HG02938 (cell line): ENCODE measurements around the gene EGFR.

Source experiments
- ATAC-seq: cut with Tn5 transposase; IDR thresholded peaks from one replicate; pipeline ENCODE4 v1.9.1; 2021; ENCODE audit warnings: mild to moderate bottlenecking, moderate library complexity; ENCODE audit not compliant: unreplicated experiment

Gene EGFR

DNA sequence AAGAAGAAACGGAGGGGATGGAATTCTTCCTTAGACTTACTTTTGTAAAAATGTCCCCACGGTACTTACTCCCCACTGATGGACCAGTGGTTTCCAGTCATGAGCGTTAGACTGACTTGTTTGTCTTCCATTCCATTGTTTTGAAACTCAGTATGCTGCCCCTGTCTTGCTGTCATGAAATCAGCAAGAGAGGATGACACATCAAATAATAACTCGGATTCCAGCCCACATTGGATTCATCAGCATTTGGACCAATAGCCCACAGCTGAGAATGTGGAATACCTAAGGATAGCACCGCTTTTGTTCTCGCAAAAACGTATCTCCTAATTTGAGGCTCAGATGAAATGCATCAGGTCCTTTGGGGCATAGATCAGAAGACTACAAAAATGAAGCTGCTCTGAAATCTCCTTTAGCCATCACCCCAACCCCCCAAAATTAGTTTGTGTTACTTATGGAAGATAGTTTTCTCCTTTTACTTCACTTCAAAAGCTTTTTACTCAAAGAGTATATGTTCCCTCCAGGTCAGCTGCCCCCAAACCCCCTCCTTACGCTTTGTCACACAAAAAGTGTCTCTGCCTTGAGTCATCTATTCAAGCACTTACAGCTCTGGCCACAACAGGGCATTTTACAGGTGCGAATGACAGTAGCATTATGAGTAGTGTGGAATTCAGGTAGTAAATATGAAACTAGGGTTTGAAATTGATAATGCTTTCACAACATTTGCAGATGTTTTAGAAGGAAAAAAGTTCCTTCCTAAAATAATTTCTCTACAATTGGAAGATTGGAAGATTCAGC is 187.6 kb downstream of the EGFR start:
- peak; percentile 51 for ATAC-seq

DNA sequence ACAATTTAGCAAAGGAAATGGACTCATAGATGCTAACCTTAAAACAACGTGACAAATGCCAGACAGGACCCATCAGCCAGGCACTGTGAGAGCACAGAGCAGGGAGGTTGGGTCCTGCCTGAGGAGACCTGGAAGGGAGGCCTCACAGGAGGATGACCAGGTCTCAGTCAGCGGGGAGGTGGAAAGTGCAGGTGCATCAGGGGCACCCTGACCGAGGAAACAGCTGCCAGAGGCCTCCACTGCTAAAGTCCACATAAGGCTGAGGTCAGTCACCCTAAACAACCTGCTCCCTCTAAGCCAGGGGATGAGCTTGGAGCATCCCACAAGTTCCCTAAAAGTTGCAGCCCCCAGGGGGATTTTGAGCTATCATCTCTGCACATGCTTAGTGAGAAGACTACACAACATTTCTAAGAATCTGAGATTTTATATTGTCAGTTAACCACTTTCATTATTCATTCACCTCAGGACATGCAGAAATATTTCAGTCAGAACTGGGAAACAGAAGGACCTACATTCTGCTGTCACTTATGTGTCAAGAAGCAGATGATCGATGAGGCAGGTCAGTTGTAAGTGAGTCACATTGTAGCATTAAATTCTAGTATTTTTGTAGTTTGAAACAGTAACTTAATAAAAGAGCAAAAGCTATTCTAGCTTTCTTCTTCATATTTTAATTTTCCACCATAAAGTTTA is 188.8 kb downstream of the EGFR start:
- no peak for ATAC-seq

DNA sequence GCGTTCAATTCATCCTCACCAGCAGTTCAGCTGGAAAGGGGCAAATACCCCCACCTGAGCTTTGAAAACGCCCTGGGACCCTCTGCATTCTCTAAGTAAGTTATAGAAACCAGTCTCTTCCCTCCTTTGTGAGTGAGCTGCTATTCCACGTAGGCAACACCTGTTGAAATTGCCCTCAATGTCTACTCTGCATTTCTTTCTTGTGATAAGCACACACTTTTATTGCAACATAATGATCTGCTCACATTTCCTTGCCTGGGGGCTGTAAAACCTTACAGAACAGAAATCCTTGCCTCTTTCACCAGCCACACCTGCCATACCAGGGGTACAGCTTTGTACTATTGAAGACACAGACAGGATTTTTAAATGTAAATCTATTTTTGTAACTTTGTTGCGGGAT is 190.5 kb downstream of the EGFR start:
- ATAC-seq = no peak

DNA sequence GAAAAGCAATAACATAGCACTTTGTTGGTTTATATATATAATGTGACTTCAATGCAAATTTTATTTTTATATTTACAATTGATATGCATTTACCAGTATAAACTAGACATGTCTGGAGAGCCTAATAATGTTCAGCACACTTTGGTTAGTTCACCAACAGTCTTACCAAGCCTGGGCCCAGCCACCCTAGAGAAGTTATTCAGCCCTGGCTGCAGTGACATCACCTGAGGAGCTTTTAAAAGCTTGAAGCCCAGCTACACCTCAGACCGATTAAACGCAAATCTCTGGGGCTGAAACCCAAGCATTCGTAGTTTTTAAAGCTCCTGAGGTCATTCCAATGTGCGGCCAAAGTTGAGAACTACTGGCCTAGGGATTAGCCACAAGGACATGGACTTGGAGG is 191.4 kb downstream of the EGFR start:
- ATAC-seq = no peak

DNA sequence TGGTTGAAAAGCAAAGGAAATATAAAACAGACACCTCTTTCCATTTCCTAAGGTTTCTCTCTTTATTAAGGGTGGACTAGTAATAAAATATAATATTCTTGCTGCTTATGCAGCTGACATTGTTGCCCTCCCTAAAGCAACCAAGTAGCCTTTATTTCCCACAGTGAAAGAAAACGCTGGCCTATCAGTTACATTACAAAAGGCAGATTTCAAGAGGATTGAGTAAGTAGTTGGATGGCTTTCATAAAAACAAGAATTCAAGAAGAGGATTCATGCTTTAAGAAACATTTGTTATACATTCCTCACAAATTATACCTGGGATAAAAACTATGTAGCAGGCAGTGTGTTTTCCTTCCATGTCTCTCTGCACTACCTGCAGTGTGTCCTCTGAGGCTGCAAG is 191.9 kb downstream of the EGFR start:
- no peak for ATAC-seq

DNA sequence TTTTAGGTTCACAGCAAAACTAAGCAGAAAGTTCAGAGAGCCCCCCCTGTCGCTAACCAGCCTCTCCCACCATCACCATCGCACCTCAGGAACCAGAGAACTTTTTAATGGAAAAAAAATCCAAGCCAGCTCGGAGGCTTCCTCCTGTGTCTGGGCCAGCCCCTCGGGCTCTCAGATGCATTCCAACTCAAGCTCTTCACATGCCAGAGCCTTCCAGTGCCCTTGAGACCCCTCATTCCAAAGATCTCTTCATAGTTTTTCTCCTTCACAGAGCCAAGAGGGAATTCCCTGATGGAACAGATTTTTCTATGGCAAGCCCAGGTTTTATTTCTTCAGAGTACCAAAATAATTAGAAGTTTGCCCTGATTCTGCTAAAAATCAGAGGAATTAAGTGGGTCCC is 192.9 kb downstream of the EGFR start:
- no peak for ATAC-seq

DNA sequence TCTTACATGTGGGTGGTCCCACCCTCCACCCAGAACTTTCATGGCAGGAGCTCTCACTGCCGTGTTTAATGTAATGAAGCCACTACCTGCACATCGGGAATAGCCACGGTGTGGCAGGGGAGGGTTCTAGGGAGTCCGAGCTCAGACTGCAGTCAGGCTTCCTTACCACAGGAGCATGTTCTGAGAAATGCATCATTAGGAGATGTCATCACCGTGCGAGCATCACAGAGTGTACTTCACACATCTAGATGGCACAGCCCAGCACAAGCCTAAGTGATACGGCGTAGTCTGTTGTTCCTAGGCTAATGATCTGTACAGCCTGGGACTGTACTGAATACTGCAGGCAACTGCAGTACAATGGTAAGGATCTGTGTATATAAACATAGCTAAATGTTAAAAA is 193.4 kb downstream of the EGFR start:
- no peak for ATAC-seq

DNA sequence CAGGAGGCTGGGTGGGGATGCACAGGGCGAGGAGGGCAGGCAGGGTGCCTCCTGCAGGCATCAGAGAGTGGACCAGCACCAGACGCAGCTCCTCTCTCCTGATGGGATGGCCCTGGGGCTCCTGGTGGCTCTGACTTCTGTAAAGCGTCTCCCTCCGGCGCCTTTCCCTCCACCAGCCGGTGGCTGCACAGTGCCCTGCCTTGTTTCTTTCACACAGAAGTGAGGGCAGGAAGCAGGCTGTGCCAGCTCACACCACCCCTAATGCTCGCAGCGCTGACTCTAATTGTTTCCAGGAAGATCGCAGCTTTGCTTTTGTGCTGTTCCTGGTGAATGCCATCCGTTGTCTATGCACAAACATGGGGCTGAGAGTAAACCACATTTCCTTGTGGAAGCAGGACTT is 194.0 kb downstream of the EGFR start:
- ATAC-seq = no peak

DNA sequence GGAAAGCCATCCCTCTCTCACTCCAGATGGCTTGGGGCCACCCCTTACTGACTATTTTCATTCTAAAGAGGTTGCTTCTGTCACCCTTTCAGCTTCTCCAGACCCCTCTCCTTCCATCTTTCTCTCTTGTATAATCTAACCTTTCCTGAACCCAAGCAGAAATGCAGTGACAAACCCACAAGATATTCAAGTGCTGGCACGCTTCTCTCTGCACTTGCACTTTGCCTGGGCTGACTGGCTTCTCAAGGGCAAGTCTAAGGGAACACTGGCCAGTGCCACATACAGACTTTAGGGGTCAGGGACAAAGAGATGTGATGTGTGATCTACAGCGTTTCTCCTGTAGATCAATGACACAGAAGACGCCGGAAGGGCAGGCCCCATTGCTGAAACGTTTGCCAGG is 195.9 kb downstream of the EGFR start:
- no peak for ATAC-seq

DNA sequence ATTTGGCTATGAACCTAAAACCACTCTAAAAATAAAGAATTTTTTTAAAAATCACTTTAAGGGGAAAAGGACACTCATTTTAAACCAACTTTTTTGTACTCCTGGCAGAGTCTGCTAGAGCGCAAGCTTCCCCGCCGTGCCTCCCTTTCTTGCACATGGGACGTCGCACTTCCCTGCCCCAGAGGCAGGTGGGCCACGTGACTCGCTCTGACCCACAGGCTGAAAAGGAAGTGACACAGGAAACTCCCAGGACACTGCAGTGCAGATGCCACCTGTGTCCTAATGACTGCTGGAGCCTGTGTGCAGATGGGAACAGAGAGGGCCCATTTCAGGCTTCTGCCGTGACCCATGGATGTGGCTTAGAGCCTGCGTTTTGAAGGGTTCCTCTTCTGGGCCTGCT is 204.2 kb downstream of the EGFR start:
- ATAC-seq = no peak

DNA sequence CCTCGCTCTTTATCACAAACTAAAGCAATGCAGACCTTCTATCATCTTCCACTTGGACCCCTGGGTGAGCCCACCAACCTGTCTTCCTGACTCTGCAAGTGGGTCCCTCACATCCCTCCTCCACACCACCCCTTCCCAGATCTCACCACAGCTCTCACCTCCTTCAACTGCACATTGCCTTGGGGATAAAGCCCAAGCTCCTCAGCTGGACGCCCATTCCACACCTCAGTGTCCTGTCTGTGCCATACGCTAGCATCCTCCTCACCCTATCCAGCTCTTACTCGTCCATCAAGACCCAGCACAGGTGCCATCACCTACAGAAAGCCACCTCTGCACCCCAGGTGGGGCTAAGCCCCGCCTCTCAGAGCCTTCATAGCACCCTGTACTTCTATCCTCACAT is 205.3 kb downstream of the EGFR start:
- no peak for ATAC-seq

DNA sequence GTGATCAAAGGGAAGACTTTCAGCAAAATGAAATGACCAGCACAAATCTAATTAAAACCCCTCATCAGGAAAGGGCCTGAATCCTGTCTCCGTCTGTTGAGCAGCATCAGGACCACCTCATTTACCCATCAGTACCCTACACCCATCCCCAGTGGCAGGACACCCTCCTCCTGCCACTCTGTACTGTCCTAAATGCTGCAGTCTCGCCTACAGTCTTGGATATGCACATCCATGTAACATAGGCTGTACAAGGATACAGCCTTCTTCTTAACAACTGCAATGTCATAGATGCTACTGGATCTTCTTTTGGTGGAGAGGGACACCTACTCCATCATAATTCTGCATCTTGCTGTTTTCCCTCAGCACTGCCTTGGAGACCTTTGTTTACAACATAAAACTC is 206.0 kb downstream of the EGFR start:
- ATAC-seq = no peak

DNA sequence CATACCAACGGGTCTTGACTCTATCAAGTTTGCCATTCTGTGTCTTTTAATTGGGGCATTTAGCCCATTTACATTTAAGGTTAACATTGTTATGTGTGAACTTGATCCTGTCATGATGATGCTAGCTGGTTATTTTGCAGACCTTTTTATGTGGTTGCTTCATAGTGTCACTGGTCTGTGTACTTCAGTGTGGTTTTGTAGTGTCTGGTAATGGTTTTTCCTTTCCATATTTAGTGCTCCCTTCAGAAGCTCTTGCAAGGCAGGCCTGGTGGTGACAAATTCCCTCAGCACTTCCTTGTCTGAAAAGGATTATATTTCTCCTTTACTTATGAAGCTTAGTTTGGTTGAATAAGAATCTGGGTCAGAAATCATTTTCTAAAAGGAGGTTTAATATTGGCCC is 211.2 kb downstream of the EGFR start:
- ATAC-seq = no peak

DNA sequence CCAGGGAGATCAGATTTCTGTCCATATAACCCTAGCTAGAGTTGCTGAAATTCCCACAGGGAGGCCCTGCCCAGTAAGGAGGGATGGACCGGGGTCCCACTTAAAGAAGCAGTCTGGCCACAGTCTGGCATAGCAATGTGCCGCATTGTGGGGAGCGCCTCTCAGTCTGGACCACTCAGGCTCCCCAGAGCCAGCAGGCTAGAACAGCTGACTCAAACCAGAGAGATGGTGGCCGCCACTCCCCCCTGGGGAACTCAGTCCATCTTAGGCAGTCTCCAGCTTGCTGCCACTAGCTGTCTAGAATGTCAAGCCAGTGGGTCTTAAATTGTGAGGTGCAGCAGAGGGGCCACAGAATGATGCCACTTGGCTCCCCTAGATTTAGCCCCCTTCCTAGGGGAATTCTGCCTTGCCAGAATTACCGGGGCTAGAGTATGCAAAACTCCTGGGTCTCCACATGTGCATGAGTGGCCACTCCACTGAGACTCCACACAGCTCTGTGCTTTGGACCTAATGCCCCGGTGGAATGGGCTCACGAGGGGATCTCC is 213.0 kb downstream of the EGFR start:
- no peak for ATAC-seq

DNA sequence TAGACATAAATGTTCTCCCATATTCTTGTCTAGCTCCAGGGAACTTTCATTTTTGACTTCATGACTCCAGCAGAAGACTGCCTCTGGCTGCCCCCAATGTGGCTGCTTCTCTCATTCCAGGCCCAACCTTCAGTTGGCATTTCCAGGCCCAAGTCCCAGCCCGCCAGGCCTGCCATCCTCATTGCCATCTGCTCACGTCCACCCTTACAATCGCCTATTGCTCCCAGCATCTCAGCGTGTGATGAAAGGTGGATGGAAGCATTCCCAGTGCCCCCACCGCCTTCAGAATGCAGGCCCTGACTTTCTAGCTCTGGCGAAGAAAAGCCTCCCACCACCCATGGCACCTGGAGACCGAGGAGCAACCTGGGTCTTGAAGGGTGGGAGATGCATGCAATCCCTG is 214.2 kb downstream of the EGFR start:
- ATAC-seq = no peak

DNA sequence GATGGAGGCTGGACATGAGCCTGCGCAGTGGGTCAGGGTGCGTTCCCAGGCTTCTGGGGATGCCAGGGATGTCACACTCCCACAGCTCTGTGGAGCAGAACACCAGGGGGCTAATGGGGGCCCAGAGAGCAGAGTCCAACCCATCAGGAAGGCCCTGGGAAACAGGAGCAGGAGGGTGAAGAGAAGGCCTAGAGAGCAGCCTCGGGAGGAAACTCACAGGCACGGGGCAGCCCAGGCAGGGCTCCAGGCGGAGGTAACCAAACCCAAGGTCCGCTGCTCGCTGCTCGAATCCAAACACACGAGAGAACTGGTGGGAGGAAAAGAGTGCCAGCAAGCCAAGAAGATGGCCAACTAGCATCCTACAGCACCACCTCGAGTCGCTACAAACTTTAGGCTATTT is 215.6 kb downstream of the EGFR start:
- no peak for ATAC-seq

DNA sequence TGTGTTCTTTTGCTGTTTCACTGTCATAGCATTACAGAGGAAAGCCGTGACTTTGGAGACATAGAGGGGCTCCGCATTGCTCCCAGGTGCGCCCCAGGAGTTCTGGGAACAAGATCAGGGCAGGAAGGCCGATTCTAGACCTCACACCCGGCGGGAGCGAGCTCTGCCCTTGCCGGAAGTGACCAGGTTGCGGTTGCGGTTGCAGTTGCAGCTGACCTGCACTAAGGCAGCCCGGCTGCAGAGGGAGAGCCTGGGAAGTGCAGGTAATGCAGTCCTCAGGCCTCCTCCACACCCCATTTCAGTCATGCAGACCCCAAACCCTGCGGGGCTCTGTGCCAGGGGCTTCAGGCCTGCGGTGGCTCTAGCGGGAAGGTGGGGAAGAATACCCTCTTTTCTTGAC is 216.3 kb downstream of the EGFR start:
- ATAC-seq = no peak

DNA sequence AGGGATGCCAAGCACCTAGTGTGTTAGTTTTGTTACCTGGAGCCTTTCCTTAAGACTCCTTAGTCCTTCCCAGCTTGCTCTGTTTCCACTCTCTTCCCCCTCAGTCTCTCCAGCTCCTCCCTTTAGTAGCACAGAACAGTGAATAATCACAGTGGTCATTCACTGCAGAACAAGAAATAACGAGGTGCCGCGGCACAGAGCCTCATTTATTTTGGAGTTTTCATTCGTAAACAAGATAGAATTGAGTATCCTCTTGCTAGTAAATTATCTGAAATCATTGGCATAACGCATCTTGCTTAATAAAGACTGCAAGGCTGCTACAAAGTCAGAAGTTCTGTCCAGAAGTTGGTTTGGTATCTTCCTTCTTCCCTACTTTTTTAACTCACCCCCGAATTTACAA is 217.0 kb downstream of the EGFR start:
- no peak for ATAC-seq

DNA sequence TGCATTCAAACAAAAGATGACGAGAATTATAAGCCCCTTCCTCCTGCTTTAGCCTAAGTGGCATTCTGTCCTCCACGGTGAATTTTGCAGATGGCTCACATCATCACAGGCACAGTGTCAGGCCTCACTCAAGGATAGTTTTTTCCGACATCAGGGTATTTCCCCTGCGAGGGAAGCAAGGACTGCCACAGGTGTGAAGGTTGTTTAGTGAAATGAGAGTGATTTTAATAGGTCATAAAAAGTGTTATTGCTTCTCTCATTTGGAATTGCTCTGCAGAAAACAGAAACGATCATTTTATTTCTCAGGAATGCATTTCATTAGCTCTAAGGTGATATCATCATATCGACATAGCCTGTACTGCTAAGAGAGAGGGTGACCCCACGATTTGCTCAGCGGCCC is 217.7 kb downstream of the EGFR start:
- no peak for ATAC-seq

DNA sequence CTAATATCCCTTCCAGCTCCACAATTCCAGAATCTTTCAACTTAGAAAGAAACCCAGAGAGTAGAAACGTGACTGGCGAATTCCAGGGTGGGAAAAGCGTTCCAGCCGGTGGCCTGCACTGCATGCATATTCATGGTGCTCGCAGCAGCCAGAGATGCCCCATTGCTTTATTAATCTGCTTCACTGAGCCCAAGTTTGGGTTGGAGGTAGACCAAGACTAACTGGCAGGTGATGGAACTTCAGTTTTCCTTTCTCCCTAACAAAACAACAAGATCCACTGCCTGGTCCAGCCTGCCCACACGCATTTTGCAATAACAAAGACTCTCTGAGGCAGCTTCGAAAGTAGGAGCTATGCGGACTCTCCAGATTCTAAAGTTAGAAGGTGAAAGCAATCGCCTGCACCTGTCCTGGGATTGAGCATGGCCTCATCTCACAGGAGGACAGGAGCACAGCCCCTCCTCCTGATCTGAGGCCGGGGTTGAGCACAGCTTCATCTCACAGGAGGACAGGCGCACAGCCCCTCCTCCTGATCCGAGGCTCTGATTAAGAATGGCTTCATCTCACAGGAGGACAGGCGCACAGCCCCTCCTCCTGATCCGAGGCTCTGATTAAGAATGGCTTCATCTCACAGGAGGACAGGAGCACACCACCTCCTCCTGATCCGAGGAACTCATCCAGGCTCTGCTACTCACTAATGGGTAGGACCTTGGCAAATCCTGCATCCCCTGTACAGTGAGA is 218.5 kb downstream of the EGFR start:
- no peak for ATAC-seq

DNA sequence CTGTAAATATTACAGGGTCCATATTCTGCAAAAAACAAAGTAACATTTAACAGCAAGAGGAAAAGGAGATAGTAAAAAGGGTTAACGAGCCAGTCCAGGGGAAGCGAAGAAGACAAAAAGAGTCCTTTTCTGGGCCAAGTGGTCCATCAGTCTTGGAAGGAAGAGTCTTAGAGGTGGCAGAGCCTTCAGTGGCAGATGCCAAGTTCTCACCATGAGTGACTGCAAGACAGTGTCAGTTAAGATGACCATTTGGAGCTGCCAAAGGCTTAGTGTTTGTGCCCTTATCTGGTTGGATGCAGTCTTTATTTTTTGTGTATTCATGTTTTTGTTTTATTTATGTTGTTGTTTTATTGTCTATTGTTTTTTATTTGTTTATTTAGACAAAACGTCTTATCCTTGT is 220.6 kb downstream of the EGFR start:
- no peak for ATAC-seq
